ENCODE data around the gene REV1. TPM values are rescaled to one million over a fixed set of nuclear protein-coding genes. Genes with fewer than 3 reads are reported as not detected.

REV1 gene
- total RNA-seq, 1 donor from 2014 or later, result 52.1 TPM

GRCh38 chr2:99468155-99468554, 21.7 kb downstream of the REV1 start:
- TF ChIP-seq CTCF (IDR thresholded peaks at IDR 0.05), result no peak
- no peak for ATAC-seq (ENCODE audit: low read depth)
- CTCF ChIA-PET, result no interaction called here
- Mint-ChIP-seq H3K36me3 (ENCODE audit: low read depth) (peaks cover 10% of the 10 kb centered on the region), H3K27ac (no peak overlapping the region), H3K4me1 (peaks cover 25% of the 10 kb centered on the region), H3K4me3 (no peak overlapping the region), H3K9me3 (peaks cover 3% of the 10 kb centered on the region), H3K27me3 (no peaks in the 10 kb centered on the region)
- no peak for DNase-seq
- intact Hi-C loops (cut with micrococcal nuclease), result no loop called here
- POLR2A ChIA-PET, result interaction anchor here (0.6 kb wide), 1 partner anchor 22 kb away, joined by 3 read pairs; no protein-coding TSS in a partner anchor

GRCh38 chr2:99467390-99467789, 22.4 kb downstream of the REV1 start:
- ChIA-PET POLR2A (interaction anchor here (0.6 kb wide), 1 partner anchor 23 kb away, joined by 3 read pairs; no protein-coding TSS in a partner anchor), CTCF (no interaction called here)
- ATAC-seq (ENCODE audit: low read depth), result no peak
- peaks cover 25% of the 10 kb centered on the region for H3K4me1 Mint-ChIP-seq
- no peak for TF ChIP-seq CTCF (IDR thresholded peaks at IDR 0.05)
- peaks cover 14% of the 10 kb centered on the region for H3K36me3 Mint-ChIP-seq (ENCODE audit: low read depth)
- intact Hi-C loops (cut with micrococcal nuclease), result no loop called here
- no peaks in the 10 kb centered on the region for H3K27me3 Mint-ChIP-seq
- no peak overlapping the region for H3K4me3 Mint-ChIP-seq
- no peak for DNase-seq
- no peak overlapping the region for H3K27ac Mint-ChIP-seq
- peaks cover 3% of the 10 kb centered on the region for H3K9me3 Mint-ChIP-seq

GRCh38 chr2:99461828-99462483, 27.9 kb downstream of the REV1 start:
- no peaks in the 10 kb centered on the region for H3K27me3 Mint-ChIP-seq
- no peak for DNase-seq
- peaks cover 48% of the 10 kb centered on the region for H3K36me3 Mint-ChIP-seq (ENCODE audit: low read depth)
- TF ChIP-seq CTCF (IDR thresholded peaks at IDR 0.05), result no peak
- intact Hi-C loops (cut with micrococcal nuclease), result no loop called here
- CTCF ChIA-PET, result no interaction called here
- POLR2A ChIA-PET, result no interaction called here
- H3K27ac Mint-ChIP-seq, result no peak overlapping the region
- H3K4me1 Mint-ChIP-seq, result peaks cover 2% of the 10 kb centered on the region
- H3K4me3 Mint-ChIP-seq, result no peak overlapping the region
- ATAC-seq (ENCODE audit: low read depth), result no peak
- no peaks in the 10 kb centered on the region for H3K9me3 Mint-ChIP-seq

- no peak for TF ChIP-seq CTCF (IDR thresholded peaks at IDR 0.05)
- DNase-seq (no peak), ATAC-seq (ENCODE audit: low read depth) (no peak)
- no peak overlapping the region for H3K27ac Mint-ChIP-seq
- H3K36me3 Mint-ChIP-seq (ENCODE audit: low read depth), result peaks cover 78% of the 10 kb centered on the region
- intact Hi-C loops (cut with micrococcal nuclease), result no loop called here
- POLR2A ChIA-PET, result no interaction called here
- CTCF ChIA-PET, result no interaction called here
- no peaks in the 10 kb centered on the region for H3K4me1 Mint-ChIP-seq
- H3K9me3 Mint-ChIP-seq, result no peaks in the 10 kb centered on the region
- no peaks in the 10 kb centered on the region for H3K27me3 Mint-ChIP-seq
- H3K4me3 Mint-ChIP-seq, result no peak overlapping the region
Observed at GRCh38 chr2:99458529-99458928, 31.3 kb downstream of the REV1 start.

GRCh38 chr2:99451686-99452085, 38.1 kb downstream of the REV1 start:
- POLR2A ChIA-PET, result no interaction called here
- CTCF ChIA-PET, result interaction anchor here (0.8 kb wide), 1 partner anchor 10 kb away, joined by 3 read pairs; no protein-coding TSS in a partner anchor

More at GRCh38 chr2:99451686-99452085, 38.1 kb downstream of the REV1 start:
- Mint-ChIP-seq H3K4me3 (no peak overlapping the region), H3K9me3 (no peaks in the 10 kb centered on the region), H3K4me1 (peaks cover 1% of the 10 kb centered on the region), H3K27ac (no peak overlapping the region), H3K36me3 (ENCODE audit: low read depth) (peaks cover 73% of the 10 kb centered on the region), H3K27me3 (no peaks in the 10 kb centered on the region)
- DNase-seq, result no peak
- intact Hi-C loops (cut with micrococcal nuclease), result no loop called here
- no peak for TF ChIP-seq CTCF (IDR thresholded peaks at IDR 0.05)
- ATAC-seq (ENCODE audit: low read depth), result no peak

Data from activated B cell treated with CpG ODN at 0.5 μM for 24 hours (primary cell).